Measurements from ENCODE around the gene IGFBP1. TPM values are rescaled to one million over a fixed set of nuclear protein-coding genes. Genes with fewer than 3 reads are reported as not detected.

Gene IGFBP1
- total RNA-seq, 2 experiments from 2014 or later = not detected

GRCh38 chr7:45882465-45882810 lies 5.8 kb upstream of the IGFBP1 start:
- ChIA-PET POLR2A (interaction anchor here (0.9 kb wide), 1 partner anchor 1271 kb away, joined by 3 read pairs; no protein-coding TSS in a partner anchor), CTCF (no interaction called here)
- peaks cover 22% of the 10 kb centered on the region for H3K27me3 Mint-ChIP-seq
- H3K27ac Mint-ChIP-seq = no peak overlapping the region
- DNase-seq (no peak), ATAC-seq (no peak)
- H3K9me3 Mint-ChIP-seq (ENCODE audit: low read depth) = no peaks in the 10 kb centered on the region
- no peak overlapping the region for H3K4me3 Mint-ChIP-seq
- H3K36me3 Mint-ChIP-seq (ENCODE audit: low read depth) = no peaks in the 10 kb centered on the region
- H3K4me1 Mint-ChIP-seq = no peaks in the 10 kb centered on the region
- intact Hi-C loops (cut with DNase I, micrococcal nuclease) = no loop called here

GRCh38 chr7:45884136-45884535 lies 4.2 kb upstream of the IGFBP1 start:
- intact Hi-C loops (cut with DNase I, micrococcal nuclease) = no loop called here
- Mint-ChIP-seq H3K27me3 (peaks cover 31% of the 10 kb centered on the region), H3K27ac (no peak overlapping the region), H3K36me3 (ENCODE audit: low read depth) (no peaks in the 10 kb centered on the region), H3K4me3 (no peak overlapping the region), H3K9me3 (ENCODE audit: low read depth) (no peaks in the 10 kb centered on the region), H3K4me1 (no peaks in the 10 kb centered on the region)
- CTCF ChIA-PET = no interaction called here
- POLR2A ChIA-PET = no interaction called here
- no peak for DNase-seq
- no peak for ATAC-seq

GRCh38 chr7:45885264-45885882 lies 2.9 kb upstream of the IGFBP1 start:
- ChIA-PET CTCF (no interaction called here), POLR2A (no interaction called here)
- DNase-seq (no peak), ATAC-seq (no peak)
- Mint-ChIP-seq H3K4me1 (no peaks in the 10 kb centered on the region), H3K4me3 (no peak overlapping the region), H3K9me3 (ENCODE audit: low read depth) (no peaks in the 10 kb centered on the region), H3K27me3 (peaks cover 36% of the 10 kb centered on the region), H3K36me3 (ENCODE audit: low read depth) (no peaks in the 10 kb centered on the region), H3K27ac (no peak overlapping the region)
- intact Hi-C loops (cut with DNase I, micrococcal nuclease) = no loop called here

DNA sequence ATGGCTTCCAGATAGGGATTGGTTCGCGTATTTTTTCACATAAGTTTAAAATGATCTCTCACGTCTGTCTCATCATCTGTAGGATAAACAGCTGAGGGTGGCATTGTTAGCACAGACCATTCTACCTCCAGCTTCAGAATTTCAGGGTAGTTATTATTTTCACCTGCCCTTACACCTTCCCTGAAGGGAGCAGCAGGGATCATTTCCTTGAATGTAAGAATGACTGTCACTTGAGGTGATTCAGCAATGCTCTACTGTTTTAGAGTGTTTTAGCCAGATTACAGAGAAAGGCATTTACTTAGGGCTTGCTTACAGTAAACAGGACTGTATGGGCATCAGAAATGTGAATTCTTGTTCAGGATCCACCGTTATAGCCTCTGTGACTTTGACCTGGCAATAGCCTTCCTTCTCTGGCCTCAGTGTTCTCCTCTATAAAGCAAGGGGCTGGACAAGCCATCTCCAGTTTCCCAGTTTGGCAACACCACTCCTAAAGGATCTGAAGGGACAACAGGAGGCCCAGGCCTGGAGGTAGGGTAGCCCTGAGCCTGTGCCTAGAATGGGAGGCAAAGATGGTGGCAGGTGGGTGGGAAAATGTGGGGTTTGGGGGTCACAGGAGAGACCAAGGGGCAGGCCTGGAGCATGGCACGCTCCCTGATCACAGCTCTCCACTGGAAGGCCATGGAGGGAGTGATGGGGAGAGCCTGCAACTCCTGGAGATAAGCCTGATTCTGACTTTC lies 1.2 kb upstream of the IGFBP1 start:
- no peaks in the 10 kb centered on the region for H3K4me1 Mint-ChIP-seq
- no peak for DNase-seq
- no peak overlapping the region for H3K27ac Mint-ChIP-seq
- intact Hi-C loops (cut with DNase I, micrococcal nuclease) = no loop called here
- no peaks in the 10 kb centered on the region for H3K9me3 Mint-ChIP-seq (ENCODE audit: low read depth)
- ChIA-PET POLR2A (no interaction called here), CTCF (no interaction called here)
- no peak overlapping the region for H3K4me3 Mint-ChIP-seq
- peaks cover 42% of the 10 kb centered on the region for H3K27me3 Mint-ChIP-seq
- ATAC-seq = no peak
- H3K36me3 Mint-ChIP-seq (ENCODE audit: low read depth) = no peaks in the 10 kb centered on the region

DNA sequence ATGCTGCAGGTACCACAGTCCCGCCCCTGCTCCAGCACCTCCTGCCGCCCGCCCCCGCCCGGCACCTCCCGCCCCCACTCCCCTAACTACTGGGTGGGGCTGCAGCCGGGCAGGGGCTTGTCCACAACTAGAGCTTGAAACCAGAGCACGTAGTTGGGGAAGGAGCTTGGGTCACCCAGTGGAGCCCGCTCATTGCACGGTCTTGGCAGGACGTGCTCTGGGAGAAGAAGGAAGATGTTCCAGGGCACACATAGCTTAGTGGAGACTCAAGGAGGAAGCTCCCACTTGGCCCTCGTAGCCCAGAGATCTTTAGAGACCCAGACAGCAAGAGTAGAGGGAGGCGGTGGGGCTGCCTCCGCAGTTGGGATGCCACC lies 692 bp downstream of the IGFBP1 start:
- no peaks in the 10 kb centered on the region for H3K4me1 Mint-ChIP-seq
- no peaks in the 10 kb centered on the region for H3K9me3 Mint-ChIP-seq (ENCODE audit: low read depth)
- CTCF ChIA-PET = no interaction called here
- POLR2A ChIA-PET = no interaction called here
- DNase-seq (no peak), ATAC-seq (no peak)
- H3K27ac Mint-ChIP-seq = no peak overlapping the region
- intact Hi-C loops (cut with DNase I, micrococcal nuclease) = no loop called here
- H3K4me3 Mint-ChIP-seq = no peak overlapping the region
- H3K36me3 Mint-ChIP-seq (ENCODE audit: low read depth) = no peaks in the 10 kb centered on the region
- H3K27me3 Mint-ChIP-seq = peaks cover 48% of the 10 kb centered on the region

GRCh38 chr7:45889367-45890067 lies 1.2 kb downstream of the IGFBP1 start:
- intact Hi-C loops (cut with DNase I, micrococcal nuclease) = no loop called here
- ChIA-PET CTCF (interaction anchor here (0.8 to 1.0 kb wide), 2 partner anchors 322 to 1199 kb away, joined by 3 read pairs; no protein-coding TSS in a partner anchor), POLR2A (no interaction called here)
- no peak overlapping the region for H3K4me3 Mint-ChIP-seq
- ATAC-seq (no peak), DNase-seq (no peak)
- H3K9me3 Mint-ChIP-seq (ENCODE audit: low read depth) = no peaks in the 10 kb centered on the region
- peaks cover 51% of the 10 kb centered on the region for H3K27me3 Mint-ChIP-seq
- no peak overlapping the region for H3K27ac Mint-ChIP-seq
- no peaks in the 10 kb centered on the region for H3K36me3 Mint-ChIP-seq (ENCODE audit: low read depth)
- H3K4me1 Mint-ChIP-seq = no peaks in the 10 kb centered on the region

DNA sequence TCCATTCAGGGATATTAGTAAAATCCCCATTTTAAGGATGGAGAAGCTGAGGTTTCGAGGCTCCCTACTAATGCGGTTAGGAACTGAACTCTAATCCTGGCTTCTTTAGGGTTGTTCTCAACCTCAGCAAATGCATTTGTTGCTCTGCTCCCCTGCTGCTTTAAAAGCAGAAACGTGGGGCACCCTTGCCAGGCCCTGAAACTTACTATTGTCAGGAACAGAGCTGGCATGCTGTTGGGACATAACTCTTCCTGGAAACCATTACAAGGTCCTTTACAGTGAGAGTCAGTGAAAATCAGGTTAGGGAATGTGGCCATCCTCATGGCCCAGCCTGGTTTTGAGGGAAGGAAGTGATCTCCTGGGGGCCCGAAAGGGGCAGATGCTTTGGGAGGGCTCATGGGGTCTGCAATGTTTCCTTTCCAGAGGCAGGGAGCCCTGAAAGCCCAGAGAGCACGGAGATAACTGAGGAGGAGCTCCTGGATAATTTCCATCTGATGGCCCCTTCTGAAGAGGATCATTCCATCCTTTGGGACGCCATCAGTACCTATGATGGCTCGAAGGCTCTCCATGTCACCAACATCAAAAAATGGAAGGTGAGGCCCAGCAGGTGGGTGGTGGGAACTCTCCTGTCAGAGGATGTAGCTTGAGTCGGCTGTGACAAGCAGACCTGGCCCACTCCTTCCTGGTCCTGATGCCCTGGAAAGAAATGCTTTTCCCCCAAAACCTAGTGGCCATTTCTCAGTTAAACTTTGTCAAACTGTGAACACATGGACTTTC lies 2.0 kb downstream of the IGFBP1 start:
- ATAC-seq = no peak
- DNase-seq = no peak
- intact Hi-C loops (cut with DNase I, micrococcal nuclease) = no loop called here
- H3K4me3 Mint-ChIP-seq = no peak overlapping the region
- no peaks in the 10 kb centered on the region for H3K4me1 Mint-ChIP-seq
- peaks cover 49% of the 10 kb centered on the region for H3K27me3 Mint-ChIP-seq
- POLR2A ChIA-PET = no interaction called here
- CTCF ChIA-PET = interaction anchor here (0.7 to 1.0 kb wide), 6 partner anchors 10 to 1839 kb away, joined by 3 to 4 read pairs (median 3); no protein-coding TSS in a partner anchor
- no peak overlapping the region for H3K27ac Mint-ChIP-seq
- H3K36me3 Mint-ChIP-seq (ENCODE audit: low read depth) = no peaks in the 10 kb centered on the region
- no peaks in the 10 kb centered on the region for H3K9me3 Mint-ChIP-seq (ENCODE audit: low read depth)

- intact Hi-C loops (cut with DNase I, micrococcal nuclease) = loop anchor here in 1 of 2 experiments (1.0 kb wide), 1 partner anchor 1197 kb away; no protein-coding TSS in a partner anchor
- POLR2A ChIA-PET = no interaction called here
- ATAC-seq (no peak), DNase-seq (no peak)
- no peaks in the 10 kb centered on the region for H3K4me1 Mint-ChIP-seq
- no peaks in the 10 kb centered on the region for H3K36me3 Mint-ChIP-seq (ENCODE audit: low read depth)
- no peaks in the 10 kb centered on the region for H3K9me3 Mint-ChIP-seq (ENCODE audit: low read depth)
- peaks cover 50% of the 10 kb centered on the region for H3K27me3 Mint-ChIP-seq
- CTCF ChIA-PET = interaction anchor here (0.6 to 1.0 kb wide), 5 partner anchors 10 to 1839 kb away, joined by 3 to 4 read pairs (median 3); no protein-coding TSS in a partner anchor
- no peak overlapping the region for H3K4me3 Mint-ChIP-seq
- no peak overlapping the region for H3K27ac Mint-ChIP-seq
Observed at GRCh38 chr7:45890902-45891461, 2.7 kb downstream of the IGFBP1 start.

- ATAC-seq = no peak
- Mint-ChIP-seq H3K4me3 (no peak overlapping the region), H3K9me3 (ENCODE audit: low read depth) (no peaks in the 10 kb centered on the region), H3K4me1 (no peaks in the 10 kb centered on the region), H3K36me3 (ENCODE audit: low read depth) (no peaks in the 10 kb centered on the region), H3K27me3 (peaks cover 53% of the 10 kb centered on the region), H3K27ac (no peak overlapping the region)
- intact Hi-C loops (cut with DNase I, micrococcal nuclease) = loop anchor here in 1 of 2 experiments (1.0 kb wide), 1 partner anchor 1197 kb away; no protein-coding TSS in a partner anchor
- ChIA-PET POLR2A (no interaction called here), CTCF (interaction anchor here (0.6 to 1.8 kb wide), 5 partner anchors 11 to 1200 kb away, joined by 3 to 4 read pairs (median 3); no protein-coding TSS in a partner anchor)
- no peak for DNase-seq
Observed at GRCh38 chr7:45891462-45892402, 3.4 kb downstream of the IGFBP1 start.

- no peaks in the 10 kb centered on the region for H3K9me3 Mint-ChIP-seq (ENCODE audit: low read depth)
Observed at GRCh38 chr7:45892407-45893035, 4.2 kb downstream of the IGFBP1 start.

More at GRCh38 chr7:45892407-45893035, 4.2 kb downstream of the IGFBP1 start:
- DNase-seq = no peak
- no peaks in the 10 kb centered on the region for H3K36me3 Mint-ChIP-seq (ENCODE audit: low read depth)
- POLR2A ChIA-PET = no interaction called here
- CTCF ChIA-PET = interaction anchor here (0.6 to 1.8 kb wide), 3 partner anchors 10 to 463 kb away, joined by 3 read pairs; no protein-coding TSS in a partner anchor
- no peak overlapping the region for H3K4me3 Mint-ChIP-seq
- no peak overlapping the region for H3K27ac Mint-ChIP-seq
- no peak for ATAC-seq
- no peaks in the 10 kb centered on the region for H3K4me1 Mint-ChIP-seq
- H3K27me3 Mint-ChIP-seq = peaks cover 48% of the 10 kb centered on the region
- intact Hi-C loops (cut with DNase I, micrococcal nuclease) = no loop called here
